Fibroblast of skin of scalp (primary cell): ENCODE results near the gene TXNDC5.
"Not testable (repeated sequence)": the region's sequence is repeated elsewhere in the genome, so short reads cannot be mapped to it uniquely, and the experiment has no call there.

Experiments used
- DNase-seq: peaks from one replicate; pipeline ENCODE4 v3.0.0-alpha.2; 2013

TXNDC5 gene

DNA sequence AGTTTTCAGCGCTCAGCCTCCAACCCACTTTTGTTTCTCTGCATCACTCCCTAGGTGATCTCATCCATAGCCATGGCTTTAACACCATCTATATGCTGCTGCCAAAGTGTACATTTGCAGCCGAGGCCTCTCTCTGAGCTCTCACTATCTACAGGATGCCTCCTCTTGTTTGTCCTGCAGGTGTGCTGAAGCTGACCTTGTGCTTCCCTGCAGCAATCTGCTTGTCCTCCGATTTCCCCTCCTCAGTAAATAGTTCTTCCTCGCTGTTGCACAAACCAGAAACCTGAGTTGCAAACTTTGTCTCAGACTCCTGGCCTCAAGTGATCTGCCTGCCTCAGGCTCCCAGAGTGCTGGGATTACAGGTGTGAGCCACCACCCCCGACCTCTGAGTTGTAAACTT is 3.7 kb upstream of the TXNDC5 start:
- no peak for DNase-seq

- no peak for DNase-seq
These were observed 2.3 kb upstream of the TXNDC5 start for GRCh38 chr6:7912736-7913517.

- DNase-seq: no peak
These were observed 1.4 kb upstream of the TXNDC5 start for GRCh38 chr6:7912024-7912423.

- DNase-seq: no peak
These were observed 747 bp upstream of the TXNDC5 start for GRCh38 chr6:7911345-7911725.

DNA sequence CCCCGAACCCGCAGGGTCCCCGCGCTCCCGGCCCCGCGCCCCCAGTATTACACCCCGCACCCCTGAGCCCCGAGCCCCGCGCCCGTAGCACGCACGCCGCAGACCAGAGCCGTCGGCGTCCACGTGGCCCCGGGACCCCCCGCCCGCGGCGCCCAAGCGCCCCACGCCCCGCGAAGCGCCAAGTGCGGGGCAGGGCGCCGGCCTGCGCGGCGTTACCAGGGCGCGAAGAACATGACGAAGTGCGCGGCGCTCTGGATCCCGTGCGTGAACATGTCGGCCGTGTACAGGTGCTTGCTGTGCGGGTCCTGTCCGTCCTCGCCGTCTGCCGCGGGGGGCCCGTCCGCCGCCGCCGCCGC is 312 bp downstream of the TXNDC5 start:
- DNase-seq: no peak

DNA sequence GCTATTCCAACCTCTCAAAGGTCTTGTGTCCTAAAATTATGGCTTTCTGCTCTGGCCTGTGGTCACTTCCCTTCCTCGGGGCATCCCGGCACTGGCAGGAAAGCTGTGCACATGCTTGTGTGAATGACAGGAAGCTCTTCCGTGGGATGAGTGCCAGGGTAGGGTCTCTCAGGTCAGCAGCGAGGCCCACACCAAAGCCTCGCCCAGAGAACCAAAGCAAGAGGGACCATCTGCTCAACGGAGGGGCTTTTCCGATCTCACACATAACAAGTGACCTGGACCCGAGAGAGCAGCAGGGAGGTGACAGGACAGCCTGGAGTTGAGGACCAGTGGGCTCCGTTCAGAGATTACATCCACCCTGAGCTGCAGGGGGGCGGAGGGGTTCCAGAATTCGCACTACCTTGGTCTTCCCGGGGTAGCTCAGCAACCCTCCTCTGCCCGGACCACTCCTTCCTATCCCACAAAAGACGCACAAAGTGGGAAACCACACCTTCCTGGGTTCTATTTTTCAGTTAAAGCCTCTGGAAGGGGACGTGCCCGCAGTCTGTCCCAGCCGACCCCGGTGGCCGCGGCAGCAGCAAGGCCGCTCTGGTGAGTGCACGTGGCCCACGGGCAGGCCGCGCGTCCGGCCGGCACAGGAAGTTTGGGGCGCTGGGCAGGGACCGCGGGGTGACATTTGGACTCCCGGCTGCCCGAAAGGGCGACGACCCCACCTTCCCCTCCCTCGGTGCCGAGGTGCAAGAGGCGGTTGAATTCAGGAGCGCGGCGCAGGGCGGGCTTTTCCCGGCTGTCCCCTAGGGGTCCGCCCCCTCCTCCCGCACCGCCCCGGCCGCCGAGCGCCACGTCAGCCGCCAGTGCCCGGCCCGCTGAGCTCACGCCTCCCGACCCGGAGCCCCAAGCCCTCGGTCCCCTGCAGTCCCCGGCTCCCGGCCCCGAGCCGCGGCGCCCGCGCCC is 988 bp downstream of the TXNDC5 start:
- peak; percentile 62 for DNase-seq

- no peak for DNase-seq
These were observed 3.4 kb downstream of the TXNDC5 start for GRCh38 chr6:7907159-7907558.

- DNase-seq: no peak
These were observed 3.8 kb downstream of the TXNDC5 start for GRCh38 chr6:7906741-7907140.

GRCh38 chr6:7905416-7905815 is 5.2 kb downstream of the TXNDC5 start:
- no peak for DNase-seq

DNA sequence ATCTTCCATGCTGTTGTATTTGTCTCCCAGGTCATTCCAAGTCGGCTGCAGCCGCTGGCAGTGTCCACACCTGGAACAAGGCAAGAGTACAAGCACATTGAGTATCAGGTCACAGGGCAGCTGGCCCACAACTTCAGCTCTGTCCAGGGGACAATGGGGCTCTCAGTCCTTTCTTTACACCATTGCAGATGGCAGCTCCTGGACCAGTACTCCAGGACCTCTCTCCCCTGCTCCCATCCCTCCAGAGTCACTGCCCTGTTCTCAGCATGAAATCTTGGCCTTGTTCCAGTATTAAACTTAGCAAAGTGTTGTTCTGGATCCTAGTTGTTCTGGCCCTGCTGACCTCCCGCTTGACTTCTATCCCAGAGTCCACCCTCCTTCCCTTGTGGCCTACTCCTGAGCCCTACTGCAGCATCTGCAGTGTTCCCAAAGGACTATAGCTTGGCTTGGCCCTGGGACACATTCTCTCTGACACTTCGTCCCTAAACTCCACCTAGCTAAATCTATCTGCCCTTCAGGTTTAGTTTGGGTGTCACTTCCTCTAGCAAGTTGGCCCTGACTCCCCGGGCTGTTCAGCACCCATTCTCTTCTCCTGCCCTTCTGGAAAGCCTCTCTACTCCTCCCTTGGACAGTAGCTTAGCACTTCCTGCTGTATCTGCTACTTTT is 5.8 kb downstream of the TXNDC5 start:
- no peak for DNase-seq

DNA sequence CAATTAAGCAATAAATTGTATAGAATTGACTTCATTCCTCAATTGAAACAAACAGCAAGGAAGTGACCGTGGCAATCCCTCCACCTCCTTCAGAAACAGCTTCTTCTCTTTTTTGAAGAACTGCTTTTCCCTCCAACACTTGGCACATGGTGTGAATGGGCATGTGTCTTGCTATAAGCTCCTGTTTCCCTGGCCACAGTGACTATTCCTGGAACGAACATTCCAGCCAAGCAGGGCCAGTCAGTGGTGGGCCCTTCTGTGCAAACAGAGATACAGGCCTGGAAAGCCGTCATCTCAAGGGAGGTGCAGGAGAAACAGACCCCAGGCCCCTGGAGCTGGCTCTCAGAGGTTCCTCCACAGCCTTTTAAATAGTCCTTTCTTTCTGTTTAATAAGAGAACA is 6.9 kb downstream of the TXNDC5 start:
- DNase-seq: no peak

- no peak for DNase-seq
These were observed 7.7 kb downstream of the TXNDC5 start for GRCh38 chr6:7902867-7903266.

DNA sequence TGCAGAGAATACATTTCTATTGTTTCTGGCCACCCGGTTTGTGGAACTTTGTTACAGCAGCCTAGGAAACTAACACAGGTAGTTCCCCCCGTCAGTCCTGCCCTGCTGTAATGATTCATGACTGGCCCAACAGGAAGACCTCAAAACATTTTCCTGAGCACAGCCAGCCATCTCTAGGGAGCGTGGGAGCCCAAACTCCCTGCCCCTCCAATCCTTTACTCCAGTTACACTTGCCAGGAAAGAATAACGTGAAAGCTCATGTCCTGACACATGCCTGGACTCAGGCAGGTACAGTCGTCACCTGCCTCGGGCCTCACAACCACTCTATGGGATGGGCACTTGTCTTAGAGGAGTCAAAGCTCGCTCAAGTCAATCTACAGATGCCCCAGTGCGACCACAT is 8.4 kb downstream of the TXNDC5 start:
- no peak for DNase-seq

DNA sequence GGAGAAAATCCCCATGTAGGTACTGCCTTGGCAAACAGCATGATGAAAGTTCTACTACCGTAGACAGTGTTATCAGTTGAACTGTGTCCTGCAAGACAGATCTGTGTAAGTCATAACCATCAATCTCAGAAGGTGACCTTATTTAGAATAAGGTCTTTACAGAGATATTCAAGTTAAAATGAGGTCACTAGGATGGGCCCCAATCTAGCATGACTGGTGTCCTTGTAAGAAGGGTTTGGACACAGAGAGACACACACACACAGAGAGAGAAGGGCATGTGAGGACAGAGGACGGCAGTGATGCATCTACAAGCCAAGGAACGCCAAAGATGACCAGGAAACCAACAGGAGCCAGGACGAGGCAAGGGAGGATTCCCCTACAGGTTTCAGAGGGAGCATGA is 8.8 kb downstream of the TXNDC5 start:
- DNase-seq: no peak

DNA sequence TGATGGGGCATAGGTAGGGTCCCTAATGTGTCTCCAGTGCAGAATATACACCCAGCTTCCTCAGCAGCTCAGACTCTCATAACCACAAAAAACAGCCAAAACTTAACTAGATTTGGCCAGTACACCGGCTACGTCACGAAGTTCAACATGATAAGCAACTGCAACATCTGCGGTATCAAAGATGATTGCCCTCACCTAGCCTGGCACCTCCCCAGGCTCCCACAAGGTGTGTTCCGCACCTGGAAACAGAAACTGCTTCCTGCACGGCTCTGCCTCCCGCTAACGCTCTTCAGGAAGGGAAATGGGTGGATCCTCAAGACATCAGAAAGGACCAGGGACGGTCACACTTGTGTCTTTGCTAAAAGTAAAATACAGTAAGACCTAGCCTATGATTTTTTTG is 9.5 kb downstream of the TXNDC5 start:
- no peak for DNase-seq

DNA sequence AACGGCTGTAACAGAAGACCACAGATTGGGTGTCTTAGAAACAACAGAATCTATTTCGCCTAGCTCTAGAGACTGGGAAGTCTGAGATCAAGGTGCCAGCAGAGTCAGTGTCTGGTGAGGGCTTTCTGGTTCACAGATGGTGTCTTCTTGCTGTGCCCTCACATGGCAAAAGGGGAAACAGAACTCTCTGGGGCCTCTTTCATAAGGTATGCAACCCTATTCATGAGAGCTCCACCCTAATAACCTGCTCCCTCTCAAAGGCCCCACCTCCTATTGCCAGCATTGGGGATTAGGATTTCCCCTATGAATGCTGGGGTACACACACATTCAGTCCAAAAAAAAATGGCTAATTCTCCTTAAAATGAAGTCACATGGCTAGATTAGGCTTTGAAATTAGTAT is 10.0 kb downstream of the TXNDC5 start:
- no peak for DNase-seq

- no peak for DNase-seq
These were observed 10.7 kb downstream of the TXNDC5 start for GRCh38 chr6:7899889-7900213.

GRCh38 chr6:7899101-7899888 is 11.3 kb downstream of the TXNDC5 start:
- no peak for DNase-seq

- DNase-seq: not testable (repeated sequence)
These were observed 12.4 kb downstream of the TXNDC5 start for GRCh38 chr6:7898193-7898586.

DNA sequence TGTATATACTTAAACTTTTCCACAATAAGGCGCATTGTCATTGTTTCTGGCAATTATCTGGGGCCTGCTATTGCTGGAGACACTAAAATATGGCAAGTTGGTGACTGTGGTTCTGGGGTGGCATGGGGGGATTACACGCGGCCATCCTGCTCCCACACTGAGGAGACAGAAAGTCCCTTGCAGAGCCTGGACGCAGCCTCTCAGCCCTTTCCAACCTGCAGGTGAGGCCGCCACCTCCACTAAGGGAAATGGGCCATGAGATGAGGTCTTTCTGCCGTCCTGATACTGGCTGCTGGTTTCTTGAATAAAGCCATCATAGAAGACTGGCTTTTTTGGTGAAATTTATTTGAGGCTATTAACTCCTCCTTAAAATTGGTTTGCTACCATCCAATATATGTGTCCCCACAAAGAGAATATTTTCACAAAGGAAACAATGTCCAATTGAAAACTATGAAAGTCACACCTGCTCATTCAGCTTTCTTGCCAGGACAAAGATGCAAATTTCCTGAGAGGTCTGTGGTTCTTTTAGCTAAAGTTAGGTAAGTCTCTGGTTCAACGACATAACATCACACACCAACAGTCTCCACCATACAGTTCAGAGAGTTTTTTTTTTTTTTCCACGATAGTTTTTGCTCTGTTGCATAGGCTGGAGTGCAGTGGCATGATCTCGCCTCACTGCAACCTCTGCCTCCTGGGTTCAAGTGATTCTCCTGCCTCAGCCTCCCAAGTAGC is 13.0 kb downstream of the TXNDC5 start:
- DNase-seq: no peak

DNA sequence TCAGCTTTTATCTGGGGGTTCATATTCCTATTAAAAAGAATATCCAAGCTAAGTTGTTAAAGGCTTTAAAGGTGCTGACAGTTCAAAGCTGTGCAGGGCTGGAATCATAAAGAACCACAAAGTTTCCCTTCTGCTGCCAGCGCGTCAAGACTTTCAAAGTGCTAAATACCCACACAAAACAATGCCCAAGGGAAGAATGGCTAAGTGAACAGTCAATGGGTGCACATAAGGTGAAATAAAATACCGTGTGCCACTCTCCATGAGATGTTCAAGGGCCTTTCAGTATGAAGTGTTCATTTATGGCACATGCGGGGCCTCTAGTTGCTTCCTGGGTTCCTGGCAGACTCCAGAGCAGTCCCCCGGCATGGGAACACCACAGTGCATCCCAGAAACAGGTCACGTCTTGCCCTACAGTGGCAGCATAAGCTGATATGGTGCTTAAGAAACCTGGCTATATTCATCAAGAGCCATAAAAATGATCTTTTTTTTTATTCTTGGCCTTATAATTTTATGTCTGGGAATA is 14.1 kb downstream of the TXNDC5 start:
- no peak for DNase-seq

- DNase-seq: no peak
These were observed 15.5 kb downstream of the TXNDC5 start for GRCh38 chr6:7895125-7895423.
